Stimulated activated CD8-positive, alpha-beta memory T cell treated with anti-CD3 and anti-CD28 coated beads, Interleukin-15, amount 100 ng/mL, for 24 hours (primary cell): ENCODE measurements around the gene ASPN.

Experiments used
- DNase-seq: peaks from one replicate; pipeline ENCODE4 v3.0.0-alpha.2; 2020; ENCODE audit warnings: low read depth

ASPN gene

GRCh38 chr9:92482329-92482728, at the start of gene ASPN:
Gene ASPN, minus strand, starts transcription at chr9:92482506.
- DNase-seq, result no peak

- no peak for DNase-seq
Observed at GRCh38 chr9:92530893-92531292, 48.6 kb upstream of the ASPN start.

- DNase-seq, result no peak
Observed at GRCh38 chr9:92529124-92529523, 46.8 kb upstream of the ASPN start.

- DNase-seq, result no peak
Observed at GRCh38 chr9:92528522-92528849, 46.2 kb upstream of the ASPN start.

GRCh38 chr9:92527832-92528521, 45.7 kb upstream of the ASPN start:
- no peak for DNase-seq

GRCh38 chr9:92527291-92527828, 45.1 kb upstream of the ASPN start:
- DNase-seq, result no peak

GRCh38 chr9:92525306-92525705, 43.0 kb upstream of the ASPN start:
- DNase-seq, result no peak

- no peak for DNase-seq
Observed at GRCh38 chr9:92524881-92525280, 42.6 kb upstream of the ASPN start.

GRCh38 chr9:92522983-92523970, 41.0 kb upstream of the ASPN start:
- DNase-seq, result no peak

- DNase-seq, result no peak
Observed at GRCh38 chr9:92520837-92521236, 38.5 kb upstream of the ASPN start.

GRCh38 chr9:92518199-92518598, 35.9 kb upstream of the ASPN start:
- no peak for DNase-seq

GRCh38 chr9:92517046-92517445, 34.7 kb upstream of the ASPN start:
- no peak for DNase-seq

GRCh38 chr9:92516521-92516920, 34.2 kb upstream of the ASPN start:
- no peak for DNase-seq

- no peak for DNase-seq
Observed at GRCh38 chr9:92514635-92515034, 32.3 kb upstream of the ASPN start.

GRCh38 chr9:92513349-92513748, 31.0 kb upstream of the ASPN start:
- DNase-seq, result no peak

GRCh38 chr9:92512622-92513021, 30.3 kb upstream of the ASPN start:
- DNase-seq, result no peak

GRCh38 chr9:92510747-92511146, 28.4 kb upstream of the ASPN start:
- no peak for DNase-seq

- no peak for DNase-seq
Observed at GRCh38 chr9:92509050-92509449, 26.7 kb upstream of the ASPN start.

GRCh38 chr9:92508018-92508820, 25.9 kb upstream of the ASPN start:
- DNase-seq, result no peak

- no peak for DNase-seq
Observed at GRCh38 chr9:92507496-92507895, 25.2 kb upstream of the ASPN start.

- DNase-seq, result no peak
Observed at GRCh38 chr9:92507005-92507404, 24.7 kb upstream of the ASPN start.

GRCh38 chr9:92506184-92506857, 24.0 kb upstream of the ASPN start:
- no peak for DNase-seq
